Calu3 (cell line): ENCODE measurements around the gene PPP1R14B. TPM values are rescaled to one million over a fixed set of nuclear protein-coding genes. Genes with fewer than 3 reads are reported as not detected.

ENCODE experiments used
- BruUV-seq: library from RNA; stranded (reverse); fragments of 400-500 nt; replicated peaks from 2 replicates; lab custom pipeline; 2021; lab: Mats Ljungman, UMichigan
- CTCF ChIA-PET: fragments of 300-600 bp; sonication (Branson Sonifier 250); formaldehyde crosslinking; loops from one replicate; lab custom pipeline; 2022; ENCODE audit warnings: antibody characterized with exemption; lab: Charles Lee
- DNase-seq: peaks from one replicate; pipeline ENCODE4 v3.0.0; 2022
- H3K27ac Mint-ChIP-seq: one replicate; pipeline ENCODE4 v1.8.0; 2022; ENCODE audit warnings: mixed read lengths; ENCODE audit not compliant: unreplicated experiment
- H3K27me3 Mint-ChIP-seq: one replicate; pipeline ENCODE4 v1.8.0; 2022; ENCODE audit warnings: mixed read lengths; ENCODE audit not compliant: unreplicated experiment
- H3K36me3 Mint-ChIP-seq: one replicate; pipeline ENCODE4 v1.8.0; 2022; ENCODE audit warnings: mild to moderate bottlenecking, moderate library complexity, mixed read lengths; ENCODE audit not compliant: insufficient read depth, unreplicated experiment
- H3K4me1 Mint-ChIP-seq: one replicate; pipeline ENCODE4 v1.8.0; 2022; ENCODE audit warnings: mild to moderate bottlenecking, low read depth, mixed read lengths; ENCODE audit not compliant: unreplicated experiment
- H3K4me3 Mint-ChIP-seq: one replicate; pipeline ENCODE4 v1.8.0; 2022; ENCODE audit warnings: mild to moderate bottlenecking, low read depth, moderate library complexity, mixed read lengths; ENCODE audit not compliant: unreplicated experiment
- H3K9me3 Mint-ChIP-seq: one replicate; pipeline ENCODE4 v1.8.0; 2022; ENCODE audit warnings: low read depth, mixed read lengths; ENCODE audit not compliant: unreplicated experiment
- CTCF ChIP-seq: fragments of 200-600 bp; IDR thresholded peaks from one replicate; pipeline ENCODE4 v1.8.0; 2022; ENCODE audit warnings: antibody characterized with exemption; ENCODE audit not compliant: unreplicated experiment
- intact Hi-C: fragments of 100-400 bp; cut with micrococcal nuclease; formaldehyde crosslinking; loops from one replicate; pipeline ENCODE4 v1.10.0; 2022; ENCODE audit not compliant: unreplicated experiment
- total RNA-seq: library from RNA; stranded (reverse); gene quantifications from 2 replicates; pipeline ENCODE4 v1.2.3, GENCODE V29; 2022

Gene PPP1R14B
- total RNA-seq, 1 experiment from 2014 or later, result 334 TPM

GRCh38 chr11:64264371-64264852 lies 17.7 kb upstream of the PPP1R14B start:
- H3K9me3 Mint-ChIP-seq, result no peaks in the 10 kb centered on the region
- H3K27me3 Mint-ChIP-seq, result no peaks in the 10 kb centered on the region
- H3K27ac Mint-ChIP-seq, result no peak overlapping the region
- H3K4me3 Mint-ChIP-seq, result no peak overlapping the region
- intact Hi-C loops, result no loop called here
- BruUV-seq, result no TSS peak
- CTCF ChIA-PET, result no interaction called here
- no peak for TF ChIP-seq CTCF
- DNase-seq, result no peak
- H3K36me3 Mint-ChIP-seq, result peaks cover 48% of the 10 kb centered on the region
- peaks cover 18% of the 10 kb centered on the region for H3K4me1 Mint-ChIP-seq

- peaks cover 48% of the 10 kb centered on the region for H3K36me3 Mint-ChIP-seq
- DNase-seq, result no peak
- H3K9me3 Mint-ChIP-seq, result no peaks in the 10 kb centered on the region
- CTCF ChIA-PET, result no interaction called here
- H3K4me3 Mint-ChIP-seq, result no peak overlapping the region
- H3K4me1 Mint-ChIP-seq, result peaks cover 13% of the 10 kb centered on the region
- H3K27me3 Mint-ChIP-seq, result no peaks in the 10 kb centered on the region
- no peak overlapping the region for H3K27ac Mint-ChIP-seq
- TF ChIP-seq CTCF, result no peak
- BruUV-seq, result no TSS peak
- intact Hi-C loops, result no loop called here
These were observed 17.2 kb upstream of the PPP1R14B start for GRCh38 chr11:64263947-64264317.

GRCh38 chr11:64263021-64263946 lies 16.5 kb upstream of the PPP1R14B start:
- Mint-ChIP-seq H3K27ac (no peak overlapping the region), H3K4me1 (peaks cover 7% of the 10 kb centered on the region), H3K9me3 (no peaks in the 10 kb centered on the region), H3K27me3 (no peaks in the 10 kb centered on the region), H3K4me3 (no peak overlapping the region), H3K36me3 (peaks cover 44% of the 10 kb centered on the region)
- intact Hi-C loops, result no loop called here
- no TSS peak for BruUV-seq
- no peak for TF ChIP-seq CTCF
- CTCF ChIA-PET, result interaction anchor here (1.0 kb wide), 1 partner anchor 41 kb away, joined by 3 read pairs; no protein-coding TSS in a partner anchor
- no peak for DNase-seq

- no peak for TF ChIP-seq CTCF
- Mint-ChIP-seq H3K9me3 (no peaks in the 10 kb centered on the region), H3K27ac (no peak overlapping the region), H3K36me3 (peaks cover 39% of the 10 kb centered on the region), H3K4me3 (no peak overlapping the region), H3K27me3 (no peaks in the 10 kb centered on the region), H3K4me1 (no peaks in the 10 kb centered on the region)
- DNase-seq, result no peak
- CTCF ChIA-PET, result interaction anchor here (1.0 kb wide), 1 partner anchor 41 kb away, joined by 3 read pairs; no protein-coding TSS in a partner anchor
- no TSS peak for BruUV-seq
- intact Hi-C loops, result no loop called here
These were observed 15.7 kb upstream of the PPP1R14B start for GRCh38 chr11:64262271-64263002.
